Testis (tissue), 3 donors: ENCODE results near the gene ZCCHC18. TPM values are rescaled to one million over a fixed set of nuclear protein-coding genes. Genes with fewer than 3 reads are reported as not detected.
A peak's percentile ranks its signal among the peaks of the same experiment; 100 is the strongest.

Source experiments
- DNase-seq: peaks from one replicate; pipeline ENCODE4 v3.0.0-alpha.2; 2019
- H3K27ac ChIP-seq, 2 donors: fragments of 200-600 bp; sonication (generic); one replicate each; pipeline ENCODE4 v1.5.1; 2019
- H3K27me3 ChIP-seq: fragments of 200-600 bp; sonication (generic); one replicate; pipeline ENCODE4 v1.5.1; 2019
- H3K36me3 ChIP-seq: fragments of 200-600 bp; sonication (generic); one replicate; pipeline ENCODE4 v1.5.1; 2017; ENCODE audit warnings: low read depth; ENCODE audit errors: missing control alignments
- H3K4me1 ChIP-seq: fragments of 200-600 bp; sonication (generic); one replicate; pipeline ENCODE4 v1.5.1; 2019
- H3K4me3 ChIP-seq, 2 donors: fragments of 200-600 bp; sonication (generic); one replicate each; pipeline ENCODE4 v1.5.1; 2017 to 2019
- H3K9me3 ChIP-seq: fragments of 200-600 bp; sonication (generic); one replicate; pipeline ENCODE4 v1.5.1; 2017
- CTCF ChIP-seq, 3 experiments: fragments of 450-650 bp in 2 of 3; fragments of 200-600 bp in 1 of 3; sonication (generic) in 1 of 3; IDR thresholded peaks; one replicate each; pipeline ENCODE4 v1.5.1; 2016 to 2019; ENCODE audit warnings: antibody characterized with exemption in 3 of 3, mild to moderate bottlenecking in 2 of 3, moderate library complexity in 1 of 3
- POLR2A ChIP-seq: fragments of 450-650 bp; IDR thresholded peaks from one replicate; pipeline ENCODE4 v1.6.1; 2017; ENCODE audit warnings: antibody characterized with exemption, mild to moderate bottlenecking, moderate library complexity
- WGBS, 2 donors: methylation state at CpG; one replicate each; pipeline ENCODE4 v1.1.5; 2018; 5-methylcytosine and 5-hydroxymethylcytosine counted together
- intact Hi-C: fragments of 100-400 bp; cut with DNase I; formaldehyde crosslinking; loops from one replicate; pipeline ENCODE4 v1.15.1; 2023; ENCODE audit warnings: low total_unique reads
- polyA plus RNA-seq: library from polyadenylated mRNA; stranded (reverse); fragments of 350-450 nt; fragmentation: Illumina TruSeq; extraction: RNeasy Lipid Tissue Mini Kit (QIAGEN cat#74804); gene quantifications from one replicate; pipeline ENCODE4 v1.2.3, GENCODE V29; 2014; ENCODE audit warnings: low read depth, low replicate concordance; ENCODE audit not compliant: insufficient read depth
- total RNA-seq, 2 donors: library from RNA; depleted of rRNA; stranded (reverse); fragments of >200 nt; gene quantifications; one replicate each; pipeline ENCODE4 v1.2.3, GENCODE V29; 2016

ZCCHC18 gene
- total and polyA plus RNA-seq, 3 donors from 2014 or later = 2.5 to 17.2 (median 6.2) TPM

- Histone ChIP-seq H3K4me3 (no peak overlapping the region), H3K9me3 (no peaks in the 10 kb centered on the region), H3K27me3 (no peaks in the 10 kb centered on the region), H3K27ac (no peak overlapping the region), H3K4me1 (no peaks in the 10 kb centered on the region), H3K36me3 (no peaks in the 10 kb centered on the region)
- DNase-seq = no peak
- intact Hi-C loops = no loop called here
- 91 to 100% methylated on average over 1 of the region's 1 CpG for WGBS, 2 donors
- TF ChIP-seq POLR2A = no peak
- no peak for TF ChIP-seq CTCF (IDR thresholded peaks at IDR 0.05)
Measured at GRCh38 chrX:104135677-104136076, 23.4 kb downstream of the ZCCHC18 start.

GRCh38 chrX:104136241-104137019, 24.1 kb downstream of the ZCCHC18 start:
- H3K4me3 ChIP-seq = no peak overlapping the region
- WGBS, 2 donors = 17 to 20% methylated on average over 7 to 10 of the region's 10 CpGs
- peak overlapping the region in 1 of 2 donors; percentile 64 for H3K27ac ChIP-seq
- TF ChIP-seq CTCF (IDR thresholded peaks at IDR 0.05) (peak; percentile 46 to 63 (median 53)), POLR2A (no peak)
- peak; percentile 83 for DNase-seq
- H3K27me3 ChIP-seq = no peaks in the 10 kb centered on the region
- no peaks in the 10 kb centered on the region for H3K9me3 ChIP-seq
- no peaks in the 10 kb centered on the region for H3K36me3 ChIP-seq
- intact Hi-C loops = no loop called here
- H3K4me1 ChIP-seq = no peaks in the 10 kb centered on the region

GRCh38 chrX:104137496-104137895, 25.2 kb downstream of the ZCCHC18 start:
- intact Hi-C loops = no loop called here
- no peak for TF ChIP-seq CTCF (IDR thresholded peaks at IDR 0.05)
- no peak for TF ChIP-seq POLR2A

GRCh38 chrX:104141087-104141760, 28.9 kb downstream of the ZCCHC18 start:
- Histone ChIP-seq H3K4me3 (no peak overlapping the region), H3K9me3 (no peaks in the 10 kb centered on the region), H3K27ac (no peak overlapping the region), H3K4me1 (no peaks in the 10 kb centered on the region), H3K27me3 (no peaks in the 10 kb centered on the region), H3K36me3 (no peaks in the 10 kb centered on the region)
- TF ChIP-seq POLR2A = no peak
- intact Hi-C loops = no loop called here
- 81 to 84% methylated on average over 8 of the region's 8 CpGs for WGBS, 2 donors
- DNase-seq = no peak

More at GRCh38 chrX:104137496-104137895, 25.2 kb downstream of the ZCCHC18 start:
- Histone ChIP-seq H3K36me3 (no peaks in the 10 kb centered on the region), H3K9me3 (no peaks in the 10 kb centered on the region), H3K4me3 (no peak overlapping the region), H3K4me1 (no peaks in the 10 kb centered on the region), H3K27ac (no peak overlapping the region), H3K27me3 (no peaks in the 10 kb centered on the region)
- DNase-seq = peak; percentile 35
- 47 to 63% methylated on average over 3 of the region's 3 CpGs for WGBS, 2 donors

GRCh38 chrX:104151037-104151436, 38.7 kb downstream of the ZCCHC18 start:
- H3K9me3 ChIP-seq = no peaks in the 10 kb centered on the region
- intact Hi-C loops = no loop called here
- H3K27ac ChIP-seq = no peak overlapping the region
- WGBS, 2 donors = 23 to 67% methylated on average over 1 of the region's 1 CpG
- H3K27me3 ChIP-seq = no peaks in the 10 kb centered on the region
- H3K36me3 ChIP-seq = no peaks in the 10 kb centered on the region
- no peak for DNase-seq
- TF ChIP-seq POLR2A (no peak), CTCF (IDR thresholded peaks at IDR 0.05) (no peak)
- H3K4me3 ChIP-seq = no peak overlapping the region
- no peaks in the 10 kb centered on the region for H3K4me1 ChIP-seq
